Tibial nerve (tissue), 3 donors: Measurements from ENCODE around the gene TSPAN5.

Source experiments
- POLR2A ChIP-seq, 2 donors: fragments of 450-650 bp; IDR thresholded peaks; one replicate each; pipeline ENCODE4 v1.6.1; 2017; ENCODE audit warnings: antibody characterized with exemption in 2 of 2, mild to moderate bottlenecking in 2 of 2, moderate library complexity in 2 of 2
- TF ChIP-seq, protein P1 (sequence below), 5 experiments: fragments of 200-600 bp in 3 of 5; fragments of 450-650 bp in 2 of 5; sonication (generic) in 3 of 5; IDR thresholded peaks; one replicate each; pipeline ENCODE4 v1.5.1; 2016 to 2019; ENCODE audit warnings: antibody characterized with exemption in 5 of 5, mild to moderate bottlenecking in 3 of 5, moderate library complexity in 2 of 5

DNA sequence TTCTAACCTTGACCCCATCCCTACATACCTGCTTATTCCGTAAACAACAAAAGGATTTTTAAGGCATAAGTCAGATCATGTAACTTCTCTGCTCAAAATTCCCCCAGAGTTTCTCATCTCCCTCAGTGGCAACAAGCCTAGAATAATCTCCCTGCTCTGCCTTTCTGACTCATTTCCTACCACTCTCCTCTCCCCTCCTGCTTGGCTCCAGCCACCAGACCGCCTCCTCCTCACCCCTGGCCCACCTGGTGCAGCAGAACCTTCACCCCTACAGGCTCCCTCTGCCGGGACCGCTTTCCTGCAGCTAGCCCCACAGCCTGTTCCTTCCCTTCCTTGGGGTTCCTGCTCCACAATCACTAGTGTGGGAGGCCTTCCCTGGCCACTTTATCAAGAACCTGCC, 32.1 kb downstream of the TSPAN5 start:
- TF ChIP-seq, protein P1, sequence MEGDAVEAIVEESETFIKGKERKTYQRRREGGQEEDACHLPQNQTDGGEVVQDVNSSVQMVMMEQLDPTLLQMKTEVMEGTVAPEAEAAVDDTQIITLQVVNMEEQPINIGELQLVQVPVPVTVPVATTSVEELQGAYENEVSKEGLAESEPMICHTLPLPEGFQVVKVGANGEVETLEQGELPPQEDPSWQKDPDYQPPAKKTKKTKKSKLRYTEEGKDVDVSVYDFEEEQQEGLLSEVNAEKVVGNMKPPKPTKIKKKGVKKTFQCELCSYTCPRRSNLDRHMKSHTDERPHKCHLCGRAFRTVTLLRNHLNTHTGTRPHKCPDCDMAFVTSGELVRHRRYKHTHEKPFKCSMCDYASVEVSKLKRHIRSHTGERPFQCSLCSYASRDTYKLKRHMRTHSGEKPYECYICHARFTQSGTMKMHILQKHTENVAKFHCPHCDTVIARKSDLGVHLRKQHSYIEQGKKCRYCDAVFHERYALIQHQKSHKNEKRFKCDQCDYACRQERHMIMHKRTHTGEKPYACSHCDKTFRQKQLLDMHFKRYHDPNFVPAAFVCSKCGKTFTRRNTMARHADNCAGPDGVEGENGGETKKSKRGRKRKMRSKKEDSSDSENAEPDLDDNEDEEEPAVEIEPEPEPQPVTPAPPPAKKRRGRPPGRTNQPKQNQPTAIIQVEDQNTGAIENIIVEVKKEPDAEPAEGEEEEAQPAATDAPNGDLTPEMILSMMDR (IDR thresholded peaks at IDR 0.05), result no peak
- TF ChIP-seq POLR2A (IDR thresholded peaks at IDR 0.05), result no peak
